Uterus (tissue), 4 donors: ENCODE results near the gene DGKD. TPM values are rescaled to one million over a fixed set of nuclear protein-coding genes. Genes with fewer than 3 reads are reported as not detected.

ENCODE experiments used
- DNase-seq, 2 donors: peaks; one replicate each; pipeline ENCODE4 v3.0.0-alpha.2; 2019 to 2020
- H3K27ac ChIP-seq, 2 donors: fragments of 200-600 bp; sonication (generic); 1 replicate in 1 of 2; 2 replicates in 1 of 2; pipeline ENCODE4 v1.5.1; 2016 to 2018
- H3K27me3 ChIP-seq, 2 donors: fragments of 200-600 bp; sonication (generic); one replicate each; pipeline ENCODE4 v1.5.1; 2018 to 2019; ENCODE audit warnings: control low read depth in 1 of 2
- H3K36me3 ChIP-seq, 2 donors: fragments of 200-600 bp; sonication (generic); one replicate each; pipeline ENCODE4 v1.5.1; 2019; ENCODE audit warnings: control low read depth in 1 of 2
- H3K4me1 ChIP-seq, 2 donors: fragments of 200-600 bp; sonication (generic); one replicate each; pipeline ENCODE4 v1.5.1; 2018 to 2019; ENCODE audit warnings: control low read depth in 1 of 2
- H3K4me3 ChIP-seq, 2 donors: fragments of 200-600 bp; sonication (generic); 1 replicate in 1 of 2; 2 replicates in 1 of 2; pipeline ENCODE4 v1.5.1; 2018 to 2019; ENCODE audit warnings: mild to moderate bottlenecking in 1 of 2
- H3K9me3 ChIP-seq, 2 donors: fragments of 200-600 bp; sonication (generic); one replicate each; pipeline ENCODE4 v1.5.1; 2019; ENCODE audit warnings: control low read depth in 1 of 2
- POLR2A ChIP-seq, 2 donors: fragments of 450-650 bp; IDR thresholded peaks; one replicate each; pipeline ENCODE4 v1.6.1; 2016; ENCODE audit warnings: antibody characterized with exemption in 2 of 2, mild to moderate bottlenecking in 1 of 2, moderate library complexity in 1 of 2
- intact Hi-C: fragments of 100-400 bp; cut with DNase I; formaldehyde crosslinking; loops from one replicate; pipeline ENCODE4 v1.15.1; 2023; ENCODE audit warnings: low total_unique reads
- total RNA-seq, 4 donors: library from RNA; depleted of rRNA in 3 of 4; stranded (reverse); fragments of >200 nt in 3 of 4; gene quantifications; one replicate each; pipeline versions ENCODE4 v1.1.0 to v1.2.4, GENCODE V29; 2014 to 2023
- TF ChIP-seq, protein P1 (sequence below), 4 experiments: fragments of 200-600 bp in 2 of 4; fragments of 450-650 bp in 2 of 4; sonication (generic) in 2 of 4; IDR thresholded peaks; one replicate each; pipeline ENCODE4 v1.5.1; 2016 to 2019; ENCODE audit warnings: antibody characterized with exemption in 4 of 4, mild to moderate bottlenecking in 2 of 4, moderate library complexity in 1 of 4
- donor health status: DM: yes; HTN: yes; CAD: no.

Gene DGKD
- total RNA-seq, 4 donors from 2014 or later = 5.0 to 46.1 (median 28.0) TPM

DNA sequence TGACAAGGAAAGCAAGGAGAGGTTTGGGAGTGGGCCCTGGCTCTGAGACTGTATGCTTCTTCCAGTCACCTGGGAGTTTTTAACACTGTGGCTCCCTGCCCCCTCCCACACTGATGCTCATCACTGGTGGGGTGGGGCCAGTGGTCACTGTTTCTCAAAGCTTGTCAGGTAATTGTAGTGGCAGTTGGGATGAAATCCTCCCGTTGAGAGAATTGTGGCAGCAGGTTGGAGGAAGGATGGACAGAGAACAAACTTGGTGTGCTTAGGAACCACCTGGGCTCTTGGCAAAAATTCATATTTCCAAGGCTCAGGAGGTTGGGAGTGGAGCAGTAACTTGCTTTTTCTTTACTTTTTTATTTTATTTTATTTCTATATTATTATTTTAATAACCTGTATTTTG lies 25.1 kb downstream of the DGKD start:
- Histone ChIP-seq H3K27me3 (no peaks in the 10 kb centered on the region), H3K4me3 (no peak overlapping the region), H3K27ac (no peak overlapping the region), H3K36me3 (no peaks in the 10 kb centered on the region), H3K9me3 (no peaks in the 10 kb centered on the region), H3K4me1 (no peaks in the 10 kb centered on the region)
- no peak for DNase-seq
- intact Hi-C loops = no loop called here
- no peak for TF ChIP-seq POLR2A (IDR thresholded peaks at IDR 0.05)

DNA sequence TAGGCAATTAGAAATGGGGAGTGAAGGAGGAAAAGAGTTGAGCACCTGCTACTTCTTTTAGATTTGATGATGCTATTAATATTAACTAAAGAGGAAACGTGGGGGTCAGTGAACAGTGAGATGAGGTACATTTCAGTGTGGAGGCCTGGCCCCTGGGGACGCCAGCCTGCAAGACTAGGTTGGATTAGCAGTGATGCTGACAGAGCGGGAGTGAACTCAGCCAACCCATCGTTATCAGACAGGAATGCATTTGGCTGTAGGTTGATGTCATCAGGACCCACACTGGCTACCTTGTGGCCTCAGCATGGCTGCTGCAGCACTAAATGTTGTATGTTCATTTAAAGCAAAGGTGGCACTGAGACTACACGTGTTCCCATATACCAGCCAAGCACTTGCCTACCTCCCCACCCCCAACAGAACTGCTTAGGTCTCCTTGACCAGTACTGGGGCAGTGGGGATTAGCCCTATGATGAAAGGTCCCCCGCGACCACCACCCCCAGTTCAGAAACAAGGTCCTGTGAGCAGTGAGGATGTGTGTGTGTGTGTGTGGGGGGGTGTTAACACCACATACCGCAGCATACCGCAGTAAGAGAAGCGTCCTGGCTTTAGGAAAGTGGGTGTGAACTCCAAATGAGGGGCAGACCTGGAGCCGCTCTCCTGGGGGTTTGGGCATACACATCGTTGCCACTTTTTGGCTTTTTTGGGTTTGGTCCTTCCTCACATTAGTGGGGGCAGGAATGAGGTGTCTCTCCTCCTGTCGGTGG lies 26.0 kb downstream of the DGKD start:
- Histone ChIP-seq H3K27ac (no peak overlapping the region), H3K27me3 (no peaks in the 10 kb centered on the region), H3K36me3 (no peaks in the 10 kb centered on the region), H3K4me1 (no peaks in the 10 kb centered on the region), H3K4me3 (no peak overlapping the region), H3K9me3 (no peaks in the 10 kb centered on the region)
- DNase-seq = no peak
- TF ChIP-seq, protein P1, sequence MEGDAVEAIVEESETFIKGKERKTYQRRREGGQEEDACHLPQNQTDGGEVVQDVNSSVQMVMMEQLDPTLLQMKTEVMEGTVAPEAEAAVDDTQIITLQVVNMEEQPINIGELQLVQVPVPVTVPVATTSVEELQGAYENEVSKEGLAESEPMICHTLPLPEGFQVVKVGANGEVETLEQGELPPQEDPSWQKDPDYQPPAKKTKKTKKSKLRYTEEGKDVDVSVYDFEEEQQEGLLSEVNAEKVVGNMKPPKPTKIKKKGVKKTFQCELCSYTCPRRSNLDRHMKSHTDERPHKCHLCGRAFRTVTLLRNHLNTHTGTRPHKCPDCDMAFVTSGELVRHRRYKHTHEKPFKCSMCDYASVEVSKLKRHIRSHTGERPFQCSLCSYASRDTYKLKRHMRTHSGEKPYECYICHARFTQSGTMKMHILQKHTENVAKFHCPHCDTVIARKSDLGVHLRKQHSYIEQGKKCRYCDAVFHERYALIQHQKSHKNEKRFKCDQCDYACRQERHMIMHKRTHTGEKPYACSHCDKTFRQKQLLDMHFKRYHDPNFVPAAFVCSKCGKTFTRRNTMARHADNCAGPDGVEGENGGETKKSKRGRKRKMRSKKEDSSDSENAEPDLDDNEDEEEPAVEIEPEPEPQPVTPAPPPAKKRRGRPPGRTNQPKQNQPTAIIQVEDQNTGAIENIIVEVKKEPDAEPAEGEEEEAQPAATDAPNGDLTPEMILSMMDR (IDR thresholded peaks at IDR 0.05) = no peak
- TF ChIP-seq POLR2A (IDR thresholded peaks at IDR 0.05) = no peak
- intact Hi-C loops = no loop called here

DNA sequence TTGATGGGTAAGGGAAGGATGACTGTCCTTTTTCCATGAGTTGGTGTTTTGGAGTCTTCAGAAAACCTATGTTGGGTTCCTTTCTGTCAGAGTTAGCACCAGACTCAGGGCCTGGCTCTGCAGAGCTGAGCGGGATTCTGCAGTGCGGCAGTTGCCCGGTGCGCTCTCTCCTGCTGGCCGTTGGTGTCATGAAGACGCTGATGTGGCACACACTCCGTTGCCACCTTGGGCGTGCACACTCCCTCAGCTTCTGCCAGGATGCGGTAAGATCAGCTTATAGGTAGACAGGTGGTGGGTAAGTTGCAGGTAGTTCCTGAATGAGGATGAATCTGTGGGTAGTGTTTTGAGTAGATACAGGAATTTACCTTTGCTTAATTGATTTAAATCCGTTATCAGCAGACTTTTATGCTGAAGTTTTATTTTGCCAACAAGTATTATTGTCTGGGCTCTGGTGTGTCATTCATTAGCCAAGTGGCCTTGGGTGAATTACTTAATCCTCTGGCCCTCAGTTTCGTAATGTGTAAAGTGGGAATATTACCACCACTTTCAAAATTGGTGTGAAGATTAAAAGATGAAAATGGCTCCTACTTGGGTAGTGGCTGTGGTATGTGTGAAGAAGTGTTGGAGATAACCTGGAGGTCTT lies 26.8 kb downstream of the DGKD start:
- intact Hi-C loops = no loop called here

DNA sequence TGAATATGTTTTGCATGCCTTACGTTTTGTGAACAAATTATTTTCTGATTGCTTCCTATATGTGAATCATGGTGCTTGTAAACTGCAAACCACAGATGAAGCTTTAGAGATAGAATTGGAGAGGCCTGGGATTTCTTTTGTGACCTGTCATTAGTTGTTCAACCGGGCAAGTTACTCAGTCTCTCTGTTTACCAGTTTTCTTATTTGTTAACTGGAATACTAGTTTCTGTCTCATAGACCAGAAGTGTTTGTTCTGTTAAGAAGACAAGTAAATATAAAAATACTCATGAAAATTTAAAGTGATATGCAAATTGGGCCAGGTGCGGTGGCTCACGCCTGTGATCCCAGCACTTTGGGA lies 27.3 kb downstream of the DGKD start:
- H3K4me3 ChIP-seq = no peak overlapping the region
- H3K4me1 ChIP-seq = peaks cover 0 to 7% of the 10 kb centered on the region in 2 donors
- TF ChIP-seq POLR2A (IDR thresholded peaks at IDR 0.05) = no peak
- TF ChIP-seq, protein P1 (IDR thresholded peaks at IDR 0.05) = no peak
- H3K27me3 ChIP-seq = no peaks in the 10 kb centered on the region
- no peak for DNase-seq
- H3K36me3 ChIP-seq = no peaks in the 10 kb centered on the region
- intact Hi-C loops = no loop called here
- H3K9me3 ChIP-seq = no peaks in the 10 kb centered on the region
- no peak overlapping the region for H3K27ac ChIP-seq

More for the DNA sequence above, 26.8 kb downstream of the DGKD start:
- Histone ChIP-seq H3K9me3 (no peaks in the 10 kb centered on the region), H3K27me3 (no peaks in the 10 kb centered on the region), H3K4me3 (no peak overlapping the region), H3K4me1 (peaks cover 0 to 2% of the 10 kb centered on the region in 2 donors), H3K27ac (no peak overlapping the region), H3K36me3 (no peaks in the 10 kb centered on the region)
- TF ChIP-seq POLR2A (IDR thresholded peaks at IDR 0.05) = no peak
- TF ChIP-seq, protein P1 (IDR thresholded peaks at IDR 0.05) = no peak
- DNase-seq = no peak

DNA sequence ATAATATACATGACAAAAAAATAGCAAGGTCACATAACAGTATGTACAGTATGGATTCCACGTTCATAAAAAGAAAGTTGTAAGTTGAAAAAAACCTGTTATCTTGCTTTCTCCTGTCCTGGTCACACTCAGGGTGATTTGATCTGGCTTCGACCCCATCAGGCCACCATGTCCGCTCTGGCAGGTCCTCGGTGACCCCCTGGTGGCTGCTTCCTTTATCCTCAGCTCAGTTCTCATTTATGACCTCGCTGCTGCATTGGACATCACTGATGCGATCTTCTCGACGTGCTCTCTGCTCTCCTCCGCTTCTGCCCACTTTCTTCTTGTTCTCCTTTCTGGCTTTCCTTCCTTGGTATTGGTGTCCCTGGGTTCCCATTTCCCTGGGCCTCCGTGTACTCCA lies 29.7 kb downstream of the DGKD start:
- intact Hi-C loops = no loop called here
- Histone ChIP-seq H3K36me3 (no peaks in the 10 kb centered on the region), H3K27me3 (no peaks in the 10 kb centered on the region), H3K4me1 (peaks cover 0 to 15% of the 10 kb centered on the region in 2 donors), H3K27ac (no peak overlapping the region), H3K4me3 (no peak overlapping the region), H3K9me3 (no peaks in the 10 kb centered on the region)
- TF ChIP-seq, protein P1 (IDR thresholded peaks at IDR 0.05) = no peak
- TF ChIP-seq POLR2A (IDR thresholded peaks at IDR 0.05) = no peak
- no peak for DNase-seq
